Measurements from ENCODE around the gene DSTN. TPM values are rescaled to one million over a fixed set of nuclear protein-coding genes. Genes with fewer than 3 reads are reported as not detected.
A peak's percentile ranks its signal among the peaks of the same experiment; 100 is the strongest.

Gene DSTN
- total RNA-seq, 1 experiment from 2014 or later = 112 TPM

DNA sequence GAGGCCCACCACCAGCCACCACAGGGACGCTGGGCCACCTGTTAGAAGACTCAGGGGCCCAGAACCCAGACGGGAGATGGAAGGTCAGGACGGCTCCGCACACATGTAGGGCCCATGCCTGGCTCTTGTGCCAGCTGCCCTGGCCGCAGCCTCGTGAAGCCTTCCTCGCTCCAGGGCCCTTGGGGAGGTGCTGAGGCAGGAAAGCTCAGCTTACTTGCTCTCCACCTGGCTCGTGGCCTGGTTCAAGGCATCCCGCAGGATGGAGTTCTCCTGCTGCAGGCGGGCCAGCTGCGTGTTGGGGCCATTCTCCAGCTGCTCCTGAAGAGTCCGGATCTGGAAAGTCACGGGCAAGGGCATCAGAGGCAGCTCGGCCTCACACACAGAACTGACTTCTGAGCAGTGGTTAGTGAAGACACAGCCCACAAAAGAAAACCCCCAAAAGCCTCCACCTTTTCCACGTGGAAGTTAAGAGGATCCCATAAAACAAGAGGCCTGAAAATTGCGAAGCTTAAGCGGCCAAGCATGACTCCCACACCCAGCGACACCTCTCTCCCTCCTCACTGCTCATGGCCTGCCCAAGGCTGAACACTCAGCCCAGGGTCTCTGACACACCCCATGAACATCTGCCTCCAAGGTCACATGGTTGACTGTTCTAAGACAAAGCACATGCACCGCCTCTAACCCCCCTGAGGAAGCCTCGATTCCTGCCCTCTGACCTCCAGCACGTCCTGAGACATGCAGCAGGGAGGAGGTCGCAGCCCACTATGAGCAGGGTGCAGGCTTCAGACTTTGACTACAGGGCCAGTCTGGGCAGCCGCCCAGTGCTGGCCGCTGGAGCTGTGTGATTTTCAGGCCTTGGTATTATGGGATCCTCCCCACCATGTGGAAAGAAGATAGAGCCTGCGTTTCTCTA lies 65.7 kb downstream of the DSTN start:
- no peaks in the 10 kb centered on the region for H3K27me3 ChIP-seq (ENCODE audit: control insufficient read depth, insufficient read depth, low read length)
- peaks cover 32% of the 10 kb centered on the region for H3K36me3 ChIP-seq (replicated peaks; ENCODE audit: control insufficient read depth, insufficient read depth, low read length)
- DNase-seq = no peak
- no peak overlapping the region for H3K4me3 ChIP-seq (ENCODE audit: insufficient read depth, low read depth, low read length)

DNA sequence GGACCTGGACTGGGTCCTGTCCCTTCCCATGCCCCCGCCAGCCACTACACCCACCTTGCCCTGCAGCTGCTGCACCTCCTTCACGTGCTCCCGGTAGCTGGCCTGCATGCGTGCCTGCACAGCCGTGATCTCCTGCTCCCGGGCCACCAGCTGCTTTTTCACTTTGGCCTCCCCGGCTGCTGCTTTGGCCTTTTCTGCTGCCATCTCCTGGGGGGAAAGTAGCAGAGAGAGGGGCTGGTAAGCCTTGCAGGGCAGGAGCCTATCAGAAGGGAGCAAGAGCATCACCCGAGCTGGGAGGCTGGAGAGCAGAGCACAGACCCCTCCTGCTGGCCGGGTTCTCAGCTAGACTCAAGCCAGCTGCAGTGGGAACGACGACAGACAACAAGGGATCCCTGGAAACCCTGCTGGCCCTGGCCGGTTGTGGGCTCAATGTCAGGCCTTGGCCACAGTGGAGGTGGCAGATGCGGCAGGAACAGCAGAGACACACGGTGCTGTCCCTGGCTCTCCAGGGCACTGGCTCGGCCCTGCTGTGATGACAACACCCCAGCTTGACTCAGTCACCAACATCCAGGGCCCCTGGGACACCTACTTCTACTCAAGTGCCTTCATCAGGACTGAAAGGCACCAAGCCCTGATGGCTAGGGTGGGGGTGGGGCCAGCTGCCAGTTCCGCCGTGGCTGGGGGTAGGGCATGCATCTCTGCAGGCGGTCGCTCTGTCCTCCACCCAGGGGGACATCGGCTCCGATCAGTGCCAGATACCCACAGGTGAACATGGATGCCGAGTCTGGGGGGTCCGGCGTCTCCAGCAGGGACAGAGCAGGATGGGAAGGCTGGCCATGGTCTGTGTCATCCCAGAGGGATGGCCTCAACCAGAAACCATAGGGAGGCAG lies 66.9 kb downstream of the DSTN start:
- Histone ChIP-seq H3K36me3 (replicated peaks; ENCODE audit: control insufficient read depth, insufficient read depth, low read length) (peaks cover 29% of the 10 kb centered on the region), H3K4me3 (ENCODE audit: insufficient read depth, low read depth, low read length) (no peak overlapping the region), H3K27me3 (ENCODE audit: control insufficient read depth, insufficient read depth, low read length) (no peaks in the 10 kb centered on the region)
- DNase-seq = peak; percentile 93

DNA sequence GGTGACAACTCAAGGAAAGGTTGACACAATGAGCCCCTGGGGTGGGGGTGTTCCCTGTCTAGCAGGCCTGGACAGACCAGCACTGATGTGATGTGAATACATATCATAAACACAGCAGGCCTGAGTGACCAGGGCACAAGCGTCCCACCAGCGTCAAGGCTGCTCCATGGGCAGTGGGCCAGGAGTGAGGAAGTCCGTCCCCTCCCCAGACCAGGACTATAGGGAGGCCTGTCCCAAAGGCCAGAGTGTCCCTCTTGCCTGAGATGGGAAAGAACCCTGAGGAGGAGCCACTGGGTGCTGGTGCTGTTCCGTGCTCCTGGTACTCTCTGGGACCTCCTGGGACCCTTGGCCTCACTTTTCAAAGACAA lies 67.5 kb downstream of the DSTN start:
- peaks cover 28% of the 10 kb centered on the region for H3K36me3 ChIP-seq (replicated peaks; ENCODE audit: control insufficient read depth, insufficient read depth, low read length)
- H3K4me3 ChIP-seq (ENCODE audit: insufficient read depth, low read depth, low read length) = no peak overlapping the region
- H3K27me3 ChIP-seq (ENCODE audit: control insufficient read depth, insufficient read depth, low read length) = no peaks in the 10 kb centered on the region
- no peak for DNase-seq

DNA sequence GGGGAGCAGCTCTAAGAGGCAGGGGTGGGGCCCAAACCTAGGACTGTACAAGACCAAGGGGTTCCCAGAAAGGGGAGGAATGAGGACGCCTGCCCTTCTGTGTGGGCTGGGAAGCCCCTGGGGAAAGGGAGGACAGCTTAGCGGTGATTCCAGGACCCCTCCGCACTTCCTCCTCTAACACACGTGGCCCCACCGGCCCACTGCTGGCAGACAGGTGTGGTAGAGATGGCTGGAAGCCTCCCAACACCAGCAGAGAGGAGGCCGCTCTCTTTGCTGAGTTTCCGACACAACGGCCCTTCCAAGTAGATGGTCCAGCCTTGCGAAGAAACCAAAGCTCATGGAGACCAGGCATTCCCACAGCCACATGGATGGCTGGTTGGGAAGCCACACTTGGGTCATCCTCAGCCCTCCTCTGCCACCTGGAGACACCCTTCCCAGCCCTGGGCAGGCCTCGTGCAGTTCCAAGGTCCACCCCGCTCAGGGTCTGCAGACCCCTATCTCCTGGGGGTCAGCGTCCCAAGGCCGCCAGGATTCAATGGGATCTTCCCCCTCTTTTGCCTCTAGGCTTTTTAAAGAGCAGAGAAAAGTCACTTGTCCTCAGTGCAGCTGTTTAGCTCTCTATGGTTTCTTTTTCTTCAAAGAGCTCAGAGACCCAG lies 68.2 kb downstream of the DSTN start:
- Histone ChIP-seq H3K27me3 (ENCODE audit: control insufficient read depth, insufficient read depth, low read length) (no peaks in the 10 kb centered on the region), H3K4me3 (ENCODE audit: insufficient read depth, low read depth, low read length) (no peak overlapping the region), H3K36me3 (replicated peaks; ENCODE audit: control insufficient read depth, insufficient read depth, low read length) (peaks cover 29% of the 10 kb centered on the region)
- DNase-seq = no peak

DNA sequence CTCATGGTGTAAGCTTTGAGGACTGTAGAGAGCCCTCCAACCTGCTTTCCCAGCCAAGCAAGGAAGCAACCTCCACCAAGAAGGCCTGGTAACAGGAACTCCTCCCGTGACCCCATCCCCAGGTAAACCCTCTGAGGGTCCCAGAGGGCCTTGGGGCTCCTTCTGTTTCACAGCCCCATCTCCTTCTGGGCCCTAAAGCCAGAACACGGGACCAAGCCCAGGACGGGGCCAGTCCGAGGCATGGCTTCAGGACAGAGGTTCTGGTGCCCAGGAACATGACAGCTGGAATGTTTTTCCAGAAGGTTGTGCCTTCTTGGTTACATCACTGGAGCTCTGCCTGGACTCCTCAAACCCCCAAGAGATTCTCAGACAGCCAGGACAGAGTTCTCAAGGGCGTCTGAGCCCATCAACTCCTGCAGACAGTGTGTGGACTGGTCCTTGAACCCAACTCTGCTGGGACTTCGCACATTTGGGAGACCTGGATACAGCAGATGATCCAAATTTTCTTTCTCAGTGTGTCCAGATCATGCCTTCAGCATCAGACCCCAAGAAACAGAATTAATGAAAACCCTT lies 69.0 kb downstream of the DSTN start:
- Histone ChIP-seq H3K4me3 (ENCODE audit: insufficient read depth, low read depth, low read length) (no peak overlapping the region), H3K36me3 (replicated peaks; ENCODE audit: control insufficient read depth, insufficient read depth, low read length) (peaks cover 24% of the 10 kb centered on the region), H3K27me3 (ENCODE audit: control insufficient read depth, insufficient read depth, low read length) (no peaks in the 10 kb centered on the region)
- no peak for DNase-seq

DNA sequence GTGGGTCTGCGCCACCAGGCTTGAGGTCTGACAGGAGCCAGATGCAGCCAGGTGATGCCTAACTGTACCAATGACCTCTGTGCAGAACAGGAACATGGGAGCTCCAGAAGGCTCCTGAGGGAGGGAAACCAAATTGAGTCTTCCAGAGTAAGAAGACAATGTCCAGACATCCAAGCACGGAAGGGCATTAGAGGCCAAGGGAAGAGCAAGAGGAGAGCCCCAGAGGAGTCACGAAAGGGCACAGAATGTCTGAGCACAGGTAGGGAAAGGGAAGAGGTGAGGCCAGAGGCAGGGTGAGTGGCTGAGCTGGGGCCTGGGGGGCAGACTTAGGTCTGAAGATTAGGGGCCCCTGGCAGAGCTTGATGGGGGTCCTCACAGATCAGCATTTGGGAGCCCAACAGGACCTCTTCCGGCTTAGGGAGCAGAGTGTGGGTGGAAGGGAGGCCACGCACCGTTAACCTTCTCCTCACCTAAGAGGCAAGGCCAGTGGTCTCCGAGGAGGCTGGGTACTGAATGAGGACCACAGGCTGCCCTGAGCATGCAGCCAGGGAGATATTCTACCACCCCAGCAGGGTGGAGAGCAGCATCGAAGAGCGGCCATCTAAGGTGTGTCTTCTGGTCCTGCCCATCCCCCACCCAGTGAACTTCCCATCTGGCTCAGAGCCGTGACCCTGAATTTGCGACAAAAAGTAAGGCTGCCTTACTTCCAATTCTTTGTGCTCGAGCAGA lies 70.4 kb downstream of the DSTN start:
- Histone ChIP-seq H3K4me3 (ENCODE audit: insufficient read depth, low read depth, low read length) (no peak overlapping the region), H3K36me3 (replicated peaks; ENCODE audit: control insufficient read depth, insufficient read depth, low read length) (peaks cover 19% of the 10 kb centered on the region), H3K27me3 (ENCODE audit: control insufficient read depth, insufficient read depth, low read length) (no peaks in the 10 kb centered on the region)
- DNase-seq = no peak

DNA sequence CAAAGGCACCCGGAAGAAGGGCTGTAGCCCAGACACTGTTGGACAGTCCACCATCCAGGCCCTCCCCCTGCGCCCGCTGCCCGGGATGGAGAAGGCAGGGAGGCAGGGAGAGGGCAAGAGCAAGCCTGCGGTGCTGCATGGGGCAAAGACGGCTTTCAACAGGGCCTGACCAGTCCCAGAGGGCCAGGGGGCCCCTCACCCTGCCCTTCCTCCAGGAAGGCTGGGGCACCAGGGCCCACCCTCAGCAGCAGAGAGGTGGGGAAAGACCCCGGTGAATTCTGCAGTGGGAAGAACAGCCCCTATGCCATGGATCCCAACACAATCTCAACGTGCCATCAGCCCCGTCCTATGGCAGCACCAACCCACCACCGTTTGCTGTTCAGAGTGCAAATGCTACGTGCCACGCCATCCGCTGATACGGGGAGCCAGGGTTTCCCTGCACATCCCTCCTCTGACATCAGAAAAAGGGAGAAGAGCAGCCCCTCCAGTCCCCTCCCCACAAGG lies 71.1 kb downstream of the DSTN start:
- H3K36me3 ChIP-seq (replicated peaks; ENCODE audit: control insufficient read depth, insufficient read depth, low read length) = peaks cover 14% of the 10 kb centered on the region
- H3K27me3 ChIP-seq (ENCODE audit: control insufficient read depth, insufficient read depth, low read length) = no peaks in the 10 kb centered on the region
- DNase-seq = no peak
- H3K4me3 ChIP-seq (ENCODE audit: insufficient read depth, low read depth, low read length) = no peak overlapping the region

DNA sequence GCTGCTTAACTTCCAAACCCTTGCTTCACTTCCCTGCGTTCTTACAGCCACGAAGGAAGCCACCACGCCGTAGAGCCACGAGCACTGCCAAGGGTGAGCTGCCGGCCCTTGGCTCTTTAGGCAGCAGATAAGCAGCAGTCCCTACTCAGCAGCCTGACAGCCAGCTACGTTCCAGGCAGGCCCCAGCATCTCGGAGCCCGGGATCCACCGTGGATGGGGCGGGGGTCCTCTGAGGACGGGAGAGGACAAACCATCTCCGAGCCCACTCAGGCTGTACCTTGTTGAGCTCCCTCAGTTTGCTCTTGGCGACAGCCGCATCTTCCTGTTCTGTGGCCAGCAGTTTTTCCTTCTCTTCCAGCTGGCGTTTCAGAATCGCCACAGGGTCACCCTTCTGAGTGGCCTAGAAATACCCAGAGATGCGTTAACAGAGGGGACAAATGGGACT lies 71.7 kb downstream of the DSTN start:
- H3K4me3 ChIP-seq (ENCODE audit: insufficient read depth, low read depth, low read length) = no peak overlapping the region
- DNase-seq = no peak
- peaks cover 12% of the 10 kb centered on the region for H3K36me3 ChIP-seq (replicated peaks; ENCODE audit: control insufficient read depth, insufficient read depth, low read length)
- no peaks in the 10 kb centered on the region for H3K27me3 ChIP-seq (ENCODE audit: control insufficient read depth, insufficient read depth, low read length)

DNA sequence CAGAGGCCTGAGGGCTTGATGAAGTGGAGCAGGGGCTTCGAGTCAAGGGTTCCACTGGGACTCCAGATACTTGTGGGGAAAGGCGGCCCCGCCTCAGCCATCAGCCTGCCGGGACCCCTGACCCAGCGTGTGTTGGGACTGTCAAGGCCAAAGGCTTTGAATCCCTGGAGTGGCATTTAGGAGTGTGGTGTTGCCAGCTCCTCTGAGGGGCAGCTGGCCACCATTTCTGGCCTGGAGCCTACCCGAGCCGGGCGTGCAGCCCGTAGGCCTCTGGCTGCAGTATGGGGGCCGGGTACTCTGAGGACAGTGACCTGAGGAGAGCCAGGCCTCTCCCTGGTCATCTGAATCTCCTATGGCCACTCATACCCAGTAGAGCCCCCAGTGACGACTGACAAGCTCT lies 72.1 kb downstream of the DSTN start:
- DNase-seq = no peak
- H3K36me3 ChIP-seq (replicated peaks; ENCODE audit: control insufficient read depth, insufficient read depth, low read length) = peaks cover 12% of the 10 kb centered on the region
- H3K27me3 ChIP-seq (ENCODE audit: control insufficient read depth, insufficient read depth, low read length) = no peaks in the 10 kb centered on the region
- H3K4me3 ChIP-seq (ENCODE audit: insufficient read depth, low read depth, low read length) = no peak overlapping the region

DNA sequence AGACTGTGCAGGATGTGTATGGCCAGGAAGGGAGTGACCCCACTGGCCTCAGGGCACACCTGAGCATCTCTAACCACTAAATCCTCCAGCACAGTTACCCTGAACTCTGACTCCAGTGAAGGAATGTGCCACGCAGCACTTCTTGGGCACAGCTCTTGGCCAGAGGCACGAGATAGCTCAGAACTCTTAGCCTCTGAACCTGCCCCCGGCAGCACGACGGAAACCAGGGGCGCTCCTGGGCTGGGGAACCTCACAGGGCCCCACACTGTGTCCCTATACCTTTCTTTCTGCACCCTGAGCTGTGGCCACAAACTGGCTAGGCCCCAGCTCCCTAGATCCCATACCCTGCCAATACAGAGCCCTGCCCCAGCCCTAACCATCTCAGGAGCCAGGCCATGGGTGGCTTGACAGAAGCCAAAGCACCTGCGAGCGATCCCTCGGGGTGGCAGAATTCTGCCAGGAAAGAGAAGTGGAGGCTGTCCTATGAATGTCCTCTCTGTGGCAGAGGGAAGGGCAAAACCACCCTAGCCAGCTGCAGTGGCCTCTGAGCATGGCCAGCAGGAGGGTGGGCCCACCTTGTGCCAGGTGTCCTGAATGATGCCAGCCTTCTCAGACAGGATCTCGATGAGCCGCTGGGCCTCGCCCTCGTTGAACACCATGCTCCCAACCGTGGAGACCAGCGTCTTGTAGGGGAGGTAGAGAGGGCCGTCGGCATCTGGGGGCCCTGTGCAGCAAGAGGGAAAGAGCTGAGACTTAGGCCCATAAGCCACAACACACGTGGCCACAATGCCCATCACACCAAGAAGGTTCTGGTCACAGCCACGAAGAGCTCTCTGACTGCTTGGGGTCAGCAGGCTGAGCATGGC lies 72.8 kb downstream of the DSTN start:
- no peaks in the 10 kb centered on the region for H3K27me3 ChIP-seq (ENCODE audit: control insufficient read depth, insufficient read depth, low read length)
- peaks cover 12% of the 10 kb centered on the region for H3K36me3 ChIP-seq (replicated peaks; ENCODE audit: control insufficient read depth, insufficient read depth, low read length)
- DNase-seq = no peak
- no peak overlapping the region for H3K4me3 ChIP-seq (ENCODE audit: insufficient read depth, low read depth, low read length)

DNA sequence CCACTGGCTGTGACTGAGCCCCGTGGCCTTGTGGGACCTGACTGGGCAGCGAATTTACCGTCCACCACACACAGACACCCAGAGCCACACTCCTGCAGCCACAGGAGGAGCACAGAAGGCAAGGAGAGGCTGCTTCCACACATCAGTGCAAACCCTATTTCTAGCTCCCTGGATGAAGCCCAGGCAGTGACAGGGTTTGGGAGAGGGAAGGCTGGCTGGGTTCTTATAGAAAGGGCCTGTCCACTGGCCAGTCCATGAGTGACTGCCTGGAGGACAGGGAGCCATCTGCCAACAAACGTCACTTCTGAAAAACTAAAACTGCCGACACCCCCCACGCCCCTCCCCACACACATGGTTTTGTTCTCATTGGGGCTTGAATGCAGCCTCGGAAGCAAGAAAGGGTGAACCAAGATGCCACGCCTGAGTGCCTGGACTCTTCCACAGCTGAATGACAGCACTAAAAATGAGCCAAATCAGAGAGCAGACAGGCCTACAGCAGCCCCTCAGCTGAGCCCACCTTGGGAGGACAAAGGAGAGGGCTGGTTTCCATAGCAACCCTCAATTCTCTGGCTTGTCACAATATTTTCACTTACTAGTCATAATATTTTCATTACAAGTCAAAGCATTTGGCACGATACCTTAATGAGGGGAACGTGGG lies 73.8 kb downstream of the DSTN start:
- no peak overlapping the region for H3K4me3 ChIP-seq (ENCODE audit: insufficient read depth, low read depth, low read length)
- H3K36me3 ChIP-seq (replicated peaks; ENCODE audit: control insufficient read depth, insufficient read depth, low read length) = peaks cover 12% of the 10 kb centered on the region
- DNase-seq = no peak

DNA sequence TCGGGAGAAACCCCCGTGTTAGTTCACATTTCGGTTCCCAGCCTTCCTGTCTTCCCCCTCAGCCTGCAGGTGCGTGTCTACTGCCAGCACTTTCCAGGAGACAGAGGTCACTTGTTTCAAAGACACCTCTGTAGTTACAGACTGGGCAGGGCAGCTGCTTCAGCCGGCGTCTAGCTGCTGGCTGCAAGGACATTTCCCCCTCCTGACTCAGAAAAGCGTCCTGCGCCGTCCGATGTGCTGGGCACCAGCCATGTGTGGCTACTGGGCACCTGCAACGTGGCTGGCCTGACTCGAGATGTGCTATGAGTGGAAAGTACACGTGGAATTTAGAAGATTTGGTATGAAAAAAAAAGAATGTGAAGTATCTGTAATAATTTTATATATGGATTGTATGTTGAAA lies 74.6 kb downstream of the DSTN start:
- Histone ChIP-seq H3K27me3 (ENCODE audit: control insufficient read depth, insufficient read depth, low read length) (no peaks in the 10 kb centered on the region), H3K36me3 (replicated peaks; ENCODE audit: control insufficient read depth, insufficient read depth, low read length) (peaks cover 12% of the 10 kb centered on the region), H3K4me3 (ENCODE audit: insufficient read depth, low read depth, low read length) (no peak overlapping the region)
- DNase-seq = no peak

More for the DNA sequence above, 73.8 kb downstream of the DSTN start:
- H3K27me3 ChIP-seq (ENCODE audit: control insufficient read depth, insufficient read depth, low read length) = no peaks in the 10 kb centered on the region
